ENCODE measurements around the gene AGAP1. TPM values are rescaled to one million over a fixed set of nuclear protein-coding genes. Genes with fewer than 3 reads are reported as not detected.
A peak's percentile ranks its signal among the peaks of the same experiment; 100 is the strongest.

The AGAP1 gene
- total RNA-seq, 1 experiment from 2014 or later, result 56.4 TPM

DNA sequence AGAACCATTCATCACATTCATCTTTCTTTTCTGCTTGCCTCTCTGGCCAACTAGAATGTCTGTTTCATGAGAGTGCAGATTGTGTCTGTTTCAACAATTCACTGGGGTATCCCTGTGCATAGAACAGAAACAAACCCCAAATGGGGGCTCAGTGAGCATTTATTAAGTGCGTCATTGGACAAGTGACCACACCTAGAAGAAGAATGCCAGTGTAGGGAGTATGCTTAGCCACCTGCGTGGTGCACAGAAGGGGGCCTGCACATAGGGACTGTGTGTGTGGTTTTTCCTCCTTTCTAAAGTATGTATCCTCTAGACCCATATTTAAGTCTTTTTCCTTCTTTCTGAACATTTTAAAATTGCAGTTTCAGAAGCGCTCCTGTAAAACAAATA, 255.9 kb downstream of the AGAP1 start:
- intact Hi-C loops (cut with micrococcal nuclease; ENCODE audit: unreplicated experiment), result no loop called here
- no peak for DNase-seq
- peaks cover 36% of the 10 kb centered on the region for H3K36me3 Mint-ChIP-seq (ENCODE audit: insufficient read depth, unreplicated experiment)
- H3K9me3 Mint-ChIP-seq (ENCODE audit: low read depth, unreplicated experiment), result no peaks in the 10 kb centered on the region
- peaks cover 11% of the 10 kb centered on the region for H3K4me1 Mint-ChIP-seq (ENCODE audit: low read depth, unreplicated experiment)
- H3K27me3 Mint-ChIP-seq (ENCODE audit: unreplicated experiment), result no peaks in the 10 kb centered on the region
- H3K4me3 Mint-ChIP-seq (ENCODE audit: low read depth, unreplicated experiment), result no peak overlapping the region
- CTCF ChIA-PET, result interaction anchor here (0.6 to 0.7 kb wide), 2 partner anchors 11 to 57 kb away, joined by 3 to 9 read pairs; no protein-coding TSS in a partner anchor
- BruUV-seq (replicated peaks), result no TSS peak
- peak overlapping the region; percentile 3 for H3K27ac Mint-ChIP-seq (ENCODE audit: unreplicated experiment)
- TF ChIP-seq, protein P1, sequence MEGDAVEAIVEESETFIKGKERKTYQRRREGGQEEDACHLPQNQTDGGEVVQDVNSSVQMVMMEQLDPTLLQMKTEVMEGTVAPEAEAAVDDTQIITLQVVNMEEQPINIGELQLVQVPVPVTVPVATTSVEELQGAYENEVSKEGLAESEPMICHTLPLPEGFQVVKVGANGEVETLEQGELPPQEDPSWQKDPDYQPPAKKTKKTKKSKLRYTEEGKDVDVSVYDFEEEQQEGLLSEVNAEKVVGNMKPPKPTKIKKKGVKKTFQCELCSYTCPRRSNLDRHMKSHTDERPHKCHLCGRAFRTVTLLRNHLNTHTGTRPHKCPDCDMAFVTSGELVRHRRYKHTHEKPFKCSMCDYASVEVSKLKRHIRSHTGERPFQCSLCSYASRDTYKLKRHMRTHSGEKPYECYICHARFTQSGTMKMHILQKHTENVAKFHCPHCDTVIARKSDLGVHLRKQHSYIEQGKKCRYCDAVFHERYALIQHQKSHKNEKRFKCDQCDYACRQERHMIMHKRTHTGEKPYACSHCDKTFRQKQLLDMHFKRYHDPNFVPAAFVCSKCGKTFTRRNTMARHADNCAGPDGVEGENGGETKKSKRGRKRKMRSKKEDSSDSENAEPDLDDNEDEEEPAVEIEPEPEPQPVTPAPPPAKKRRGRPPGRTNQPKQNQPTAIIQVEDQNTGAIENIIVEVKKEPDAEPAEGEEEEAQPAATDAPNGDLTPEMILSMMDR (IDR thresholded peaks at IDR 0.05; ENCODE audit: unreplicated experiment), result no peak

DNA sequence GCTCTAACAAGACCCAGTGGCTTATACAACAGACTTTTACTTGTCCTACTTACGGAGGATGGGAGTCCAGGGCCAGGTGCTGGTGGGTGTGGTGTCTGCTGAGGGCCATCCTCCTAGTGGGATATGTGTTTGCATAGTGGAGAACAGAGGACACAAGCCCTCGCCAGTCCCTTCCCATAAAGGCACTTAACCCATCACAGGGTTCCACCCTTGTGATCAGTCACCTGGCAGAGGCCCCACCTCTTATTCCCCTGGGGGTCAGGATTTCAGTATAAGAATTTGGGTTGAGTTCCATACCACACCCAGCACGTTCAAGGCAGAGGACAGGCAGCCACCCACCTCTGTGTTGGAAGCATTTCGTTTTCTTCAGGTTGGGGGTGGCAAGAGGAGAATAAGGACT, 259.0 kb downstream of the AGAP1 start:
- no TSS peak for BruUV-seq (replicated peaks)
- TF ChIP-seq, protein P1 (IDR thresholded peaks at IDR 0.05; ENCODE audit: unreplicated experiment), result no peak
- H3K27me3 Mint-ChIP-seq (ENCODE audit: unreplicated experiment), result no peaks in the 10 kb centered on the region
- intact Hi-C loops (cut with micrococcal nuclease; ENCODE audit: unreplicated experiment), result no loop called here
- peaks cover 27% of the 10 kb centered on the region for H3K36me3 Mint-ChIP-seq (ENCODE audit: insufficient read depth, unreplicated experiment)
- H3K27ac Mint-ChIP-seq (ENCODE audit: unreplicated experiment), result no peak overlapping the region
- peaks cover 4% of the 10 kb centered on the region for H3K4me1 Mint-ChIP-seq (ENCODE audit: low read depth, unreplicated experiment)
- CTCF ChIA-PET, result no interaction called here
- DNase-seq, result no peak
- H3K4me3 Mint-ChIP-seq (ENCODE audit: low read depth, unreplicated experiment), result no peak overlapping the region
- no peaks in the 10 kb centered on the region for H3K9me3 Mint-ChIP-seq (ENCODE audit: low read depth, unreplicated experiment)

DNA sequence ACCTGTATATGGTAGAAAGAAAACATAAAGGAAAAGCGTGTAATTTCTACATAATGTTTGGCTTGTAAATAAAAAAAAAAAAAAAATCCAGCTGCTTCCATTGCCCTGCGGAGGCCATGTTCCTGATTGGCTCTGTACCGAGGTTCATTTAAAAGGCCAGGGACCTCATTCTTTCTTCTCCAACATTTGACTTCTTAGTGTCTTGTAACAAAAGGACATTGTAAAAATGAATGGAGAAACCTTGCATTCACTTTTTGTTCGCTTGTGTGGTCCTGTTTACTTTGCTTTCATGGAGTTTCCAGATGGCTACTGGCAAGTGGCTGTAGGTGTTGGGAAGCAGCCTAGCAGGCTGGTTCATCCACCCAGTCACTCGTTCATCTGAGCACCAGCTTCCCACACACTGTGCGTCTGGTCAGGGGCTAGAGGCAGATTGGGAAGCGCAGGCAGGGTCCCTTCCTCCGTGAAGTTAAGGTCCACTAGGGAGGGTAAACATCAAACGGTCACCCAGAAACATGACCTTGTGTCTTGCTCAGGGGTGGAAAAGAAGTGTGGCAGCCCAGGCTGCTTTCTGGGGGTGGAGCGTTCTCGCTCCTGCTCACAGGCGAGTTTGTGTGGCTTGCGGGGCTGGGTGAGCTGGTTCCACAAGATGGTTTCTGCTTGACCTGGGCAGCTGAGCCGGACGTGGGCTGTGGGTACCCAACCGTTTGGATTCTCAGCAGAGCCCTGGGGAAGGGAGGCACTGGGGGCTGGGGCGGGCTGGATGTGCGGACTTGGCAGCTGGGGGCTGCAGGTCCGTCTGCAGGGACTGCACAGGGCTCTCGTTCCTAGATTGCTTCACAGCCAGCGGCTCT, 260.7 kb downstream of the AGAP1 start:
- CTCF ChIA-PET, result no interaction called here
- no peak for DNase-seq
- no peaks in the 10 kb centered on the region for H3K4me1 Mint-ChIP-seq (ENCODE audit: low read depth, unreplicated experiment)
- H3K27me3 Mint-ChIP-seq (ENCODE audit: unreplicated experiment), result no peaks in the 10 kb centered on the region
- TF ChIP-seq, protein P1 (IDR thresholded peaks at IDR 0.05; ENCODE audit: unreplicated experiment), result no peak
- H3K9me3 Mint-ChIP-seq (ENCODE audit: low read depth, unreplicated experiment), result no peaks in the 10 kb centered on the region
- H3K27ac Mint-ChIP-seq (ENCODE audit: unreplicated experiment), result no peak overlapping the region
- intact Hi-C loops (cut with micrococcal nuclease; ENCODE audit: unreplicated experiment), result no loop called here
- no peak overlapping the region for H3K4me3 Mint-ChIP-seq (ENCODE audit: low read depth, unreplicated experiment)
- BruUV-seq (replicated peaks), result no TSS peak
- peaks cover 19% of the 10 kb centered on the region for H3K36me3 Mint-ChIP-seq (ENCODE audit: insufficient read depth, unreplicated experiment)

DNA sequence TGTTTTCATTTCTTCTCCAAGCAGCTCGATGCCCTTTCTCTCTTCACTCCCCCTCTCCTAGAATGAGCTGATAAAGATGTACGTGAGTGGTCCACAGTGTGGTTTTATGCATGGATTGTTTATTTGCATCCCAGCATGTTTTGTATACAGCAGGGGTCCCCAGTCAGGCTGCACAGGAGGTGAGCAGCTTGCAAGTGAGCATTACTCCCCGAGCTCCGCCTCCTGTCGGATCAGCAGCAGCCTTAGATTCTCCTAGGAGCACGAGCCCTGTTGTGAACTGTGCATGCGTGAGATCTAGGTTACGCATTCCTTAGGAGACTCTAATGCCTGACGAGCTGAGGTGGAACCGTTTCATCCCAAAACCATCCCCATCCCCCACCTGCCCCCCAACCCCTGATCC, 262.6 kb downstream of the AGAP1 start:
- CTCF ChIA-PET, result no interaction called here
- Mint-ChIP-seq H3K4me1 (ENCODE audit: low read depth, unreplicated experiment) (no peaks in the 10 kb centered on the region), H3K9me3 (ENCODE audit: low read depth, unreplicated experiment) (no peaks in the 10 kb centered on the region), H3K36me3 (ENCODE audit: insufficient read depth, unreplicated experiment) (peaks cover 11% of the 10 kb centered on the region), H3K4me3 (ENCODE audit: low read depth, unreplicated experiment) (no peak overlapping the region), H3K27me3 (ENCODE audit: unreplicated experiment) (no peaks in the 10 kb centered on the region), H3K27ac (ENCODE audit: unreplicated experiment) (no peak overlapping the region)
- intact Hi-C loops (cut with micrococcal nuclease; ENCODE audit: unreplicated experiment), result no loop called here
- BruUV-seq (replicated peaks), result no TSS peak
- TF ChIP-seq, protein P1 (IDR thresholded peaks at IDR 0.05; ENCODE audit: unreplicated experiment), result no peak
- DNase-seq, result no peak

Measured in Calu3 (cell line).